DOHH2 (cell line): ENCODE data around the gene RMDN2.

Experiments
- EZH2phosphoT487 ChIP-seq: fragments of 200-600 bp; sonication (generic); IDR thresholded peaks from 2 replicates; pipeline ENCODE4 v1.6.1; 2017; ENCODE audit warnings: borderline replicate concordance, mild to moderate bottlenecking, antibody characterized with exemption, low read length, moderate library complexity, mixed read lengths
- TF ChIP-seq, protein P1 (sequence below): fragments of 200-600 bp; sonication (generic); IDR thresholded peaks from one replicate; pipeline ENCODE4 v1.5.1; 2014; ENCODE audit warnings: antibody characterized with exemption, mild to moderate bottlenecking, low read depth, low read length; ENCODE audit not compliant: poor library complexity, severe bottlenecking

DNA sequence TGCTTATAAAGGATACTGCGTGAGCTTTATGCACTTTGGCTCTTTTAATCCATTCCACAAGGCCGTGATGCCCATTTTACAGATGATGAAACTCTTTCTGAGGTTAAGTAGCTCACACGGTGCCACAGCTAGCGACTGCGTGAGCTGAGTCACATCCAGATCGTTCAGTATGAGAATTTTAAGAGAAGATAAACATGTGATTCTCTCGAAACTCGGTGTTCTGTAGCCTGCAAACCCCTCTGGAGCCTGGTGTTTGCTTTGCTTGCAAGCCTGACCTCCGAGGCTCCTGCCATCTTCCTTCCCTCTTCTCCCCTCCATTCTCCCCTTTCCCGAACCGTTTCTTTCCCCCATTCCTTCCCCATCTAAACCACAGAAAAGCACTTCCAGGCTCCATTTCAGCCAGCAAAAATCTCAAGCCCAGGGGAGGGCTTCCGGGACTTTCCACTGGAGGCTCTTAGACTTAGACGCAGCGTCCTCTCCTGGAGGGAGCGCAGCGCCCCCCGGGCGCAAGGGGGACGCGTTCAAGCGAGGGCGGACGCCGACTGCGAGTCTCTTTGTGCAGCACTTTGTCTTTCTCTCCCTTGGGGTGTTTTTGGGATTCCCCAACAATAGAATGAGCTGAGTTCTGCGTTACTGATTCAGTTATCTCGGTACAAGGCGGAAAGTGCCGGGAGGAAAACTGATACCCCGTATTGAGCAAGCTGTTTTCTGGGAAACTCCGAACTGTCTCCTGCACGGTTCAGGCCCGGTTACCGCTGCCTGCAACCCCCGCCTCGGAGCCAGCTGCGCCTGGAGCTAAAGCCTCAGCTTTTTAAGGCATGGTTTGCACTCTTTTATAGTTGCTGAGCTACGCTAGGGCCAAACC is 112.9 kb downstream of the RMDN2 start:
- TF ChIP-seq, protein P1, sequence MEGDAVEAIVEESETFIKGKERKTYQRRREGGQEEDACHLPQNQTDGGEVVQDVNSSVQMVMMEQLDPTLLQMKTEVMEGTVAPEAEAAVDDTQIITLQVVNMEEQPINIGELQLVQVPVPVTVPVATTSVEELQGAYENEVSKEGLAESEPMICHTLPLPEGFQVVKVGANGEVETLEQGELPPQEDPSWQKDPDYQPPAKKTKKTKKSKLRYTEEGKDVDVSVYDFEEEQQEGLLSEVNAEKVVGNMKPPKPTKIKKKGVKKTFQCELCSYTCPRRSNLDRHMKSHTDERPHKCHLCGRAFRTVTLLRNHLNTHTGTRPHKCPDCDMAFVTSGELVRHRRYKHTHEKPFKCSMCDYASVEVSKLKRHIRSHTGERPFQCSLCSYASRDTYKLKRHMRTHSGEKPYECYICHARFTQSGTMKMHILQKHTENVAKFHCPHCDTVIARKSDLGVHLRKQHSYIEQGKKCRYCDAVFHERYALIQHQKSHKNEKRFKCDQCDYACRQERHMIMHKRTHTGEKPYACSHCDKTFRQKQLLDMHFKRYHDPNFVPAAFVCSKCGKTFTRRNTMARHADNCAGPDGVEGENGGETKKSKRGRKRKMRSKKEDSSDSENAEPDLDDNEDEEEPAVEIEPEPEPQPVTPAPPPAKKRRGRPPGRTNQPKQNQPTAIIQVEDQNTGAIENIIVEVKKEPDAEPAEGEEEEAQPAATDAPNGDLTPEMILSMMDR, result peak; percentile 21
- TF ChIP-seq EZH2phosphoT487, result 0 out of 2 replicates have a peak, but pooled peaks have one; percentile 27
